Prostate gland (tissue), 2 donors: ENCODE data around the gene RNF169. TPM values are rescaled to one million over a fixed set of nuclear protein-coding genes. Genes with fewer than 3 reads are reported as not detected.

ENCODE experiments used
- DNase-seq: peaks from one replicate; pipeline ENCODE4 v3.0.0-alpha.2; 2019; ENCODE audit warnings: low spot score
- H3K27ac ChIP-seq, 2 donors: fragments of 200-600 bp; sonication (generic); 2 replicates each; pipeline ENCODE4 v1.5.1; 2017 to 2019
- H3K27me3 ChIP-seq: fragments of 200-600 bp; sonication (generic); replicated peaks from 2 replicates; pipeline ENCODE4 v1.5.1; 2019; ENCODE audit not compliant: insufficient read depth
- H3K36me3 ChIP-seq, 2 donors: fragments of 200-600 bp; sonication (generic); 1 replicate in 1 of 2; 2 replicates in 1 of 2; pipeline versions ENCODE4 v1.5.1 to v1.8.1; 2017 to 2019
- H3K4me1 ChIP-seq: fragments of 200-600 bp; sonication (generic); replicated peaks from 2 replicates; pipeline ENCODE4 v1.5.1; 2019
- H3K4me3 ChIP-seq, 2 donors: fragments of 200-600 bp; sonication (generic); 2 replicates each; pipeline ENCODE4 v1.5.1; 2017 to 2019
- H3K9me3 ChIP-seq: fragments of 200-600 bp; sonication (generic); 2 replicates; pipeline ENCODE4 v1.5.1; 2017
- CTCF ChIP-seq, 4 experiments: fragments of 200-600 bp in 2 of 4; fragments of 450-650 bp in 2 of 4; sonication (generic) in 2 of 4; IDR thresholded peaks; 1 replicate in 3 of 4; 2 replicates in 1 of 4; pipeline ENCODE4 v1.5.1; 2016 to 2019; ENCODE audit warnings: antibody characterized with exemption in 4 of 4, mild to moderate bottlenecking in 2 of 4, moderate library complexity in 2 of 4
- POLR2A ChIP-seq: fragments of 450-650 bp; IDR thresholded peaks from one replicate; pipeline ENCODE4 v1.6.1; 2016; ENCODE audit warnings: antibody characterized with exemption, mild to moderate bottlenecking
- POLR2AphosphoS5 ChIP-seq: sonication (generic); formaldehyde crosslinking; IDR thresholded peaks from one replicate; pipeline ENCODE4 v1.6.1; 2017; ENCODE audit warnings: antibody characterized with exemption
- WGBS: methylation state at CpG from one replicate; pipeline ENCODE4 v1.1.5; 2018; 5-methylcytosine and 5-hydroxymethylcytosine counted together
- intact Hi-C: fragments of 100-400 bp; cut with DNase I; formaldehyde crosslinking; loops from one replicate; pipeline ENCODE4 v1.14.2; 2022
- total RNA-seq, 2 donors: library from RNA; depleted of rRNA; stranded (reverse); fragments of >200 nt; gene quantifications; one replicate each; pipeline ENCODE4 v1.1.0, GENCODE V29; 2016

The RNF169 gene
- total RNA-seq, 2 donors from 2014 or later: 19.7 to 21.2 TPM

DNA sequence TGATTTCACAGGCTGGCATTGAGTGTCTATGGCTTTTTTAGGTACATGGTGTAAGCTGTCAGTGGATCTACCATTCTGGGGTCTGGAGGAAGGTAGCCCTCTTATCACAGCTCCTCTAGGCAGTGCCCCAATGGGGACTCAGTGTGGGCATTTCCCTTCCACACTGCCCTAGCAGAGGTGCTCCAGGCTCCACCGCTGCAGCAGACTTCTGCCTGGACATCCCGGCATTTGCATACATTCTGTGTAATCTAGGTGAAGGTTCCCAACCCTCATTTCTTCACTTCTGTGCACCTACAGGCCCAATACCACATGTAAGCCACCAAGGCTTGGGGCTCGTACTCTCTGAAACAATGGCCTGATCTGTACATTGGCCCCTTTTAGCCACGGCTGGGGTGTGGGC, 78.3 kb downstream of the RNF169 start:
- H3K27ac ChIP-seq: no peak overlapping the region
- intact Hi-C loops: no loop called here
- H3K27me3 ChIP-seq: no peaks in the 10 kb centered on the region
- TF ChIP-seq POLR2A (no peak), POLR2AphosphoS5 (no peak), CTCF (IDR thresholded peaks at IDR 0.05) (no peak)
- H3K4me1 ChIP-seq: no peaks in the 10 kb centered on the region
- DNase-seq: no peak
- H3K9me3 ChIP-seq: no peaks in the 10 kb centered on the region
- 94% methylated on average over 4 of the region's 4 CpGs for WGBS
- no peak overlapping the region for H3K4me3 ChIP-seq
- H3K36me3 ChIP-seq: no peaks in the 10 kb centered on the region

DNA sequence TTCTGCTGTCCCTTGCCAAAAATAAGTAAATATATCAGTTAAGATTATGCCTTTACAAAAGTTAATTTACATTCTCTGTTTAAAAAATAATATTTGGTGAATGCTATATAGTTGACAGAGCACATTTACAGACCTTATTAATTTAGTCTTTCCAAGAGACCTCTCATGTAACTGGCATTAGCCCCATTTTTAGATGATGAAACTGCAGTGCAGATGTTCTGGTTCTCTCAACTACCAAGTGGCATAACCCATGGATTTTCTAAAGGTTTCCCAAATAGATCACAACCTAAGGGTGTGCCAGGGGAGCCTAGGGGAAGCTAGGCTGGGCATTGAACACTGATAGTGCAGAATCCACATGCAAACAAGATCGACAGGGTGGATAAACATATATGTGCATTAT, 88.5 kb downstream of the RNF169 start:
- 96% methylated on average over 1 of the region's 1 CpG for WGBS
- TF ChIP-seq POLR2AphosphoS5 (no peak), CTCF (IDR thresholded peaks at IDR 0.05) (no peak), POLR2A (no peak)
- Histone ChIP-seq H3K4me3 (no peak overlapping the region), H3K27ac (no peak overlapping the region), H3K9me3 (no peaks in the 10 kb centered on the region), H3K36me3 (no peaks in the 10 kb centered on the region), H3K4me1 (no peaks in the 10 kb centered on the region), H3K27me3 (no peaks in the 10 kb centered on the region)
- intact Hi-C loops: no loop called here
- DNase-seq: no peak

- no peak for TF ChIP-seq POLR2AphosphoS5
- TF ChIP-seq POLR2A: no peak
- TF ChIP-seq CTCF (IDR thresholded peaks at IDR 0.05): no peak
- 89% methylated on average over 1 of the region's 1 CpG for WGBS
Observed at GRCh38 chr11:74838188-74838587, 89.5 kb downstream of the RNF169 start.

GRCh38 chr11:74839446-74839845, 90.8 kb downstream of the RNF169 start:
- Histone ChIP-seq H3K36me3 (no peaks in the 10 kb centered on the region), H3K4me3 (no peak overlapping the region), H3K27ac (no peak overlapping the region), H3K9me3 (no peaks in the 10 kb centered on the region), H3K4me1 (no peaks in the 10 kb centered on the region), H3K27me3 (no peaks in the 10 kb centered on the region)
- 84% methylated on average over 1 of the region's 1 CpG for WGBS
- TF ChIP-seq POLR2AphosphoS5 (no peak), POLR2A (no peak), CTCF (IDR thresholded peaks at IDR 0.05) (no peak)
- DNase-seq: no peak
- intact Hi-C loops: no loop called here

More at GRCh38 chr11:74838188-74838587, 89.5 kb downstream of the RNF169 start:
- no peak overlapping the region for H3K27ac ChIP-seq
- intact Hi-C loops: no loop called here
- no peaks in the 10 kb centered on the region for H3K9me3 ChIP-seq
- no peaks in the 10 kb centered on the region for H3K4me1 ChIP-seq
- H3K36me3 ChIP-seq: no peaks in the 10 kb centered on the region
- no peak for DNase-seq
- H3K27me3 ChIP-seq: no peaks in the 10 kb centered on the region
- no peak overlapping the region for H3K4me3 ChIP-seq

GRCh38 chr11:74839971-74840370, 91.3 kb downstream of the RNF169 start:
- H3K36me3 ChIP-seq: no peaks in the 10 kb centered on the region
- 68% methylated on average over 2 of the region's 2 CpGs for WGBS
- DNase-seq: no peak

More at GRCh38 chr11:74839971-74840370, 91.3 kb downstream of the RNF169 start:
- TF ChIP-seq POLR2A (no peak), CTCF (IDR thresholded peaks at IDR 0.05) (no peak), POLR2AphosphoS5 (no peak)
- intact Hi-C loops: no loop called here
- Histone ChIP-seq H3K4me3 (no peak overlapping the region), H3K27ac (no peak overlapping the region), H3K27me3 (no peaks in the 10 kb centered on the region), H3K9me3 (no peaks in the 10 kb centered on the region), H3K4me1 (no peaks in the 10 kb centered on the region)
